Ishikawa (cell line): ENCODE results near the gene FTO.

Experiments
- CEBPB ChIP-seq: IDR thresholded peaks from 2 replicates; pipeline ENCODE4 v1.6.1; 2012
- CREB1 ChIP-seq: IDR thresholded peaks from 2 replicates; pipeline ENCODE4 v1.6.1; 2012; ENCODE audit warnings: low read depth
- EGR1 ChIP-seq: IDR thresholded peaks from 2 replicates; pipeline ENCODE4 v1.6.1; 2012
- EP300 ChIP-seq: IDR thresholded peaks from 2 replicates; pipeline ENCODE4 v1.6.1; 2012; ENCODE audit warnings: borderline replicate concordance
- FOXM1 ChIP-seq: IDR thresholded peaks from 2 replicates; pipeline ENCODE4 v1.6.1; 2012; ENCODE audit warnings: low read depth, borderline replicate concordance
- NFIC ChIP-seq: IDR thresholded peaks from 2 replicates; pipeline ENCODE4 v1.6.1; 2012
- RAD21 ChIP-seq: IDR thresholded peaks from 2 replicates; pipeline ENCODE4 v1.6.1; 2012; ENCODE audit warnings: low read depth
- TAF1 ChIP-seq: IDR thresholded peaks from 2 replicates; pipeline ENCODE4 v1.6.1; 2012; ENCODE audit warnings: low read depth, mild to moderate bottlenecking
- TCF12 ChIP-seq: IDR thresholded peaks from 2 replicates; pipeline ENCODE4 v1.6.1; 2012; ENCODE audit warnings: low read depth
- TEAD4 ChIP-seq: IDR thresholded peaks from 2 replicates; pipeline ENCODE4 v1.6.1; 2012
- USF1 ChIP-seq: IDR thresholded peaks from 2 replicates; pipeline ENCODE4 v1.6.1; 2012
- YY1 ChIP-seq: IDR thresholded peaks from 2 replicates; pipeline ENCODE4 v1.6.1; 2012; ENCODE audit warnings: low read depth
- ZBTB7A ChIP-seq: IDR thresholded peaks from 2 replicates; pipeline ENCODE4 v1.6.1; 2012; ENCODE audit warnings: low read depth
- TF ChIP-seq, protein P1 (sequence below): IDR thresholded peaks from 2 replicates; pipeline ENCODE4 v1.6.1; 2012; ENCODE audit warnings: low read depth, mild to moderate bottlenecking
- TF ChIP-seq, protein P2 (sequence below): IDR thresholded peaks from 2 replicates; pipeline ENCODE4 v1.6.1; 2012

The FTO gene

GRCh38 chr16:53863861-53864260, 159.9 kb downstream of the FTO start:
- TF ChIP-seq YY1 (no peak), USF1 (no peak), NFIC (peak; percentile 47), TAF1 (no peak)

- TF ChIP-seq YY1 = no peak
- TF ChIP-seq NFIC = peak; percentile 31; the same call in 1 of the 2 replicates
- no peak for TF ChIP-seq CEBPB
- no peak for TF ChIP-seq EP300
- TF ChIP-seq, protein P1, sequence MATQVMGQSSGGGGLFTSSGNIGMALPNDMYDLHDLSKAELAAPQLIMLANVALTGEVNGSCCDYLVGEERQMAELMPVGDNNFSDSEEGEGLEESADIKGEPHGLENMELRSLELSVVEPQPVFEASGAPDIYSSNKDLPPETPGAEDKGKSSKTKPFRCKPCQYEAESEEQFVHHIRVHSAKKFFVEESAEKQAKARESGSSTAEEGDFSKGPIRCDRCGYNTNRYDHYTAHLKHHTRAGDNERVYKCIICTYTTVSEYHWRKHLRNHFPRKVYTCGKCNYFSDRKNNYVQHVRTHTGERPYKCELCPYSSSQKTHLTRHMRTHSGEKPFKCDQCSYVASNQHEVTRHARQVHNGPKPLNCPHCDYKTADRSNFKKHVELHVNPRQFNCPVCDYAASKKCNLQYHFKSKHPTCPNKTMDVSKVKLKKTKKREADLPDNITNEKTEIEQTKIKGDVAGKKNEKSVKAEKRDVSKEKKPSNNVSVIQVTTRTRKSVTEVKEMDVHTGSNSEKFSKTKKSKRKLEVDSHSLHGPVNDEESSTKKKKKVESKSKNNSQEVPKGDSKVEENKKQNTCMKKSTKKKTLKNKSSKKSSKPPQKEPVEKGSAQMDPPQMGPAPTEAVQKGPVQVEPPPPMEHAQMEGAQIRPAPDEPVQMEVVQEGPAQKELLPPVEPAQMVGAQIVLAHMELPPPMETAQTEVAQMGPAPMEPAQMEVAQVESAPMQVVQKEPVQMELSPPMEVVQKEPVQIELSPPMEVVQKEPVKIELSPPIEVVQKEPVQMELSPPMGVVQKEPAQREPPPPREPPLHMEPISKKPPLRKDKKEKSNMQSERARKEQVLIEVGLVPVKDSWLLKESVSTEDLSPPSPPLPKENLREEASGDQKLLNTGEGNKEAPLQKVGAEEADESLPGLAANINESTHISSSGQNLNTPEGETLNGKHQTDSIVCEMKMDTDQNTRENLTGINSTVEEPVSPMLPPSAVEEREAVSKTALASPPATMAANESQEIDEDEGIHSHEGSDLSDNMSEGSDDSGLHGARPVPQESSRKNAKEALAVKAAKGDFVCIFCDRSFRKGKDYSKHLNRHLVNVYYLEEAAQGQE = no peak
- no peak for TF ChIP-seq RAD21
Measured at GRCh38 chr16:53864819-53865493, 161.0 kb downstream of the FTO start.

DNA sequence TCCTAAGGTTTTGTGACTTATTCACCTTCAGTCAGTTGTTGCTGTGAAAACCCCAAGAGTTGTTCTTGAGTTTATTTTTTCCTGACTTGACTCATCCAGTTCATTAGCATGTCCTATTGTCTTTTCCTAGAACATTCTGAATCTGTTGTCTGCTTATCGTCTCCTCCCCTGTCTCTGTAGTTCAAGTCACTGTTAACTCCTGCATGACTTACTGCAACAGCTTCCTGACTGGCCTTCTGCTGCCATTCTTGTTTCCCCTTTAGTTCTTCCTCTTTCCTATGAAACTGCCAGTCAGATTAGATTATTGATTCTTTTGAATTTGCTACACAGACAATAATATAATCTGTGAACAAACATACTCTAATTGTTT, 161.5 kb downstream of the FTO start:
- TF ChIP-seq CEBPB (no peak), FOXM1 (no peak), ZBTB7A (no peak), CREB1 (no peak), EGR1 (no peak), RAD21 (no peak), TEAD4 (no peak), TCF12 (no peak)

- TF ChIP-seq USF1 (no peak), YY1 (no peak), TEAD4 (no peak), CREB1 (no peak)
Measured at GRCh38 chr16:53866520-53866919, 162.6 kb downstream of the FTO start.

DNA sequence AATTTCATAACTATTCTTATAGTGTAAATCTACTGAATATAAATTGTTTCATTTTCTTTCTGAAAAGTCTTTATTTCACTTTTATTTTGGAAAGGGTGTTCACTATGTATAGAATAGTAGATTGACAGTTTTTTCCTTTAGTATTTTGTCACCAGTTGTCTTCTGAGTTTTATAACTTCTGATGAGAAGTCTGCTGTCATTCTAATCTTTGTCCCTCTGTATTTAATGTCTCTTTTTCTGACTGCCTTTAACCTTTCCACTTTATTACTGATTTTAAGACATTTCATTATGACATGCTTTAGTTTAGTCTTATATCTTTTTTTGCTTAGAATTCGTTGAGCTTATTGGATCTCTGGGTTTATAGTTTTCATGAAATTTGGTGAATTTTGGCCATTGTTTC, 166.9 kb downstream of the FTO start:
- TF ChIP-seq ZBTB7A (no peak), TAF1 (no peak), YY1 (no peak), NFIC (no peak), CREB1 (no peak), TEAD4 (no peak), CEBPB (no peak), FOXM1 (no peak), EGR1 (no peak), TCF12 (no peak), EP300 (no peak), USF1 (no peak), RAD21 (no peak)
- TF ChIP-seq, protein P2, sequence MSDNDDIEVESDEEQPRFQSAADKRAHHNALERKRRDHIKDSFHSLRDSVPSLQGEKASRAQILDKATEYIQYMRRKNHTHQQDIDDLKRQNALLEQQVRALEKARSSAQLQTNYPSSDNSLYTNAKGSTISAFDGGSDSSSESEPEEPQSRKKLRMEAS = no peak
- TF ChIP-seq, protein P1 = no peak

DNA sequence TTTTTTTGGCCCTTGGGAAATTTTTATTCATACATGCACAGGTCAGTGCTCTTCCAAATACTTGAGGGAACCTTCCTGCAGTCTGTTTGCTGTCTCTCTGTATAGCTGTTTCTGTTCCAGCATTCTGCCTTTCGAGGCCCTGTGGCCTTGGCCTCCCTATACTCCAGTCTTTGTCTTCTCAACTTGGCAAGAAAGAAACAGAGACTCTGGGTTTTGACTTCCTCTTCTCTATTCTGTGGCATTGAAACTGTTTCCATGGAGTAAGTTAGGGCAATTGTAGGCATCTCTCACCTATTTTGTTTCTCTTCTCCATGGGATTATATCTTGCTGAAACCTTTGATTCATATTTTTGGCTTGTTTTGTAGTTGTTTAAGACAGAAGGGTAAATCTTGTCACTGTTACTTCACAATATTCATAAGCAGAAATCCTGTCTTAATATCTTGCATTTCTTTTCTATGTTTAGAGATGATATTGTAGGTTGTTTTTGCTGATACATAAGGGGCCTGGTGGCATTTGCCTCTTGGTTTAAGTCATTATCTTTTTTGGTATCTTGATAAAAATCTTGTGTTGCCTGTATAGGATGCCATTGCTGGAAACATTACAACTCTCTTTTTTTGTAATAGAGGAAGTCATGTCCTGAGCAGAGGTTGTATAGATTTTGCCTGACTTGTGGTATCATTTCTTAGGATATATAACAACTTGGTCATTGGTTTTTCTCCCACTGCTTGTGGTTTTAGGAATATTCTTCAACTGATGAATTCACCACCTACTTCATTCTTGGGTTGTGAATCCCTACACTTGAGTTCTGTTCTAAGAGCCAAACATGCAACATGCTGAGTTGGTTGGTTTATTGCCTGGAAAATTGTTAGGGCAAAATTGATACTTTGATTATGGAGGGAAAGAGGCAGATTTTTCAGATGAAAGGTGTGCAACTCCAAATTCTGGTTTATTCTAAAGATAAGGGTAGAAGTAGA, 168.6 kb downstream of the FTO start:
- no peak for TF ChIP-seq EGR1
- TF ChIP-seq EP300 = no peak
- TF ChIP-seq, protein P1 = no peak
- no peak for TF ChIP-seq RAD21
- TF ChIP-seq USF1 = no peak
- no peak for TF ChIP-seq FOXM1
- no peak for TF ChIP-seq CEBPB
